GM21825 (cell line): ENCODE data around the gene CUEDC1.

ENCODE experiments used
- ATAC-seq: cut with Tn5 transposase; IDR thresholded peaks from one replicate; pipeline ENCODE4 v1.9.1; 2021; ENCODE audit warnings: mild to moderate bottlenecking, moderate library complexity; ENCODE audit not compliant: unreplicated experiment

The CUEDC1 gene

GRCh38 chr17:57881143-57881542 is 74.1 kb downstream of the CUEDC1 start:
- no peak for ATAC-seq

GRCh38 chr17:57880086-57880456 is 75.1 kb downstream of the CUEDC1 start:
- ATAC-seq: no peak

GRCh38 chr17:57879437-57880085 is 75.7 kb downstream of the CUEDC1 start:
- ATAC-seq: no peak

- ATAC-seq: no peak
Observed at GRCh38 chr17:57877803-57878377, 77.3 kb downstream of the CUEDC1 start.

GRCh38 chr17:57876866-57877237 is 78.4 kb downstream of the CUEDC1 start:
- no peak for ATAC-seq

GRCh38 chr17:57876023-57876865 is 79.0 kb downstream of the CUEDC1 start:
- ATAC-seq: no peak

GRCh38 chr17:57875290-57876022 is 79.8 kb downstream of the CUEDC1 start:
- no peak for ATAC-seq

GRCh38 chr17:57874434-57875289 is 80.5 kb downstream of the CUEDC1 start:
- no peak for ATAC-seq

- no peak for ATAC-seq
Observed at GRCh38 chr17:57874058-57874419, 81.2 kb downstream of the CUEDC1 start.

GRCh38 chr17:57873261-57874057 is 81.8 kb downstream of the CUEDC1 start:
- ATAC-seq: no peak

GRCh38 chr17:57872536-57872935 is 82.7 kb downstream of the CUEDC1 start:
- ATAC-seq: no peak

- no peak for ATAC-seq
Observed at GRCh38 chr17:57871863-57872262, 83.3 kb downstream of the CUEDC1 start.

- no peak for ATAC-seq
Observed at GRCh38 chr17:57871155-57871554, 84.1 kb downstream of the CUEDC1 start.

- ATAC-seq: no peak
Observed at GRCh38 chr17:57870283-57870635, 85.0 kb downstream of the CUEDC1 start.

GRCh38 chr17:57869617-57870282 is 85.5 kb downstream of the CUEDC1 start:
- no peak for ATAC-seq

- ATAC-seq: no peak
Observed at GRCh38 chr17:57868910-57869616, 86.1 kb downstream of the CUEDC1 start.

- no peak for ATAC-seq
Observed at GRCh38 chr17:57868007-57868909, 87.0 kb downstream of the CUEDC1 start.

- no peak for ATAC-seq
Observed at GRCh38 chr17:57867126-57867525, 88.1 kb downstream of the CUEDC1 start.
